Thymus (tissue), 11 donors: Measurements from ENCODE around the gene TRMT1. TPM values are rescaled to one million over a fixed set of nuclear protein-coding genes. Genes with fewer than 3 reads are reported as not detected.
"Not testable (repeated sequence)": the region's sequence is repeated elsewhere in the genome, so short reads cannot be mapped to it uniquely, and the experiment has no call there.

ENCODE experiments used
- DNase-seq, 9 donors: peaks; one replicate each; pipeline ENCODE4 v3.0.0-alpha.2; 2013; ENCODE audit warnings: low spot score in 9 of 9, low read depth in 6 of 9, missing footprints in 1 of 9
- H3K27ac ChIP-seq, 2 donors: one replicate each; pipeline ENCODE4 v1.5.1; 2013; ENCODE audit warnings: control low read depth in 1 of 2, low read depth in 1 of 2, low read length in 1 of 2, mild to moderate bottlenecking in 1 of 2, moderate library complexity in 1 of 2
- H3K27me3 ChIP-seq, 2 donors: one replicate each; pipeline ENCODE4 v1.5.1; 2013; ENCODE audit warnings: low read length in 1 of 2; ENCODE audit not compliant: control insufficient read depth in 2 of 2, insufficient read depth in 1 of 2
- H3K36me3 ChIP-seq, 2 donors: one replicate each; pipeline ENCODE4 v1.5.1; 2013; ENCODE audit warnings: low read length in 1 of 2, mild to moderate bottlenecking in 1 of 2, moderate library complexity in 1 of 2; ENCODE audit not compliant: control insufficient read depth in 2 of 2, insufficient read depth in 2 of 2
- H3K4me1 ChIP-seq, 2 donors: one replicate each; pipeline ENCODE4 v1.5.1; 2013; ENCODE audit warnings: low read length in 2 of 2; ENCODE audit not compliant: control insufficient read depth in 2 of 2, insufficient read depth in 2 of 2
- H3K4me3 ChIP-seq, 2 donors: one replicate each; pipeline ENCODE4 v1.5.1; 2013; ENCODE audit warnings: low read length in 2 of 2, control low read depth in 1 of 2, mild to moderate bottlenecking in 1 of 2
- H3K9me3 ChIP-seq, 2 donors: one replicate each; pipeline ENCODE4 v1.5.1; 2013; ENCODE audit warnings: low read length in 1 of 2, mild to moderate bottlenecking in 1 of 2; ENCODE audit not compliant: control insufficient read depth in 2 of 2, insufficient read depth in 1 of 2
- WGBS: extraction: QIAGEN DNeasy Blood & Tissue Kit; methylation state at CpG from one replicate; pipeline ENCODE4 v1.1.7; 2013; 5-methylcytosine and 5-hydroxymethylcytosine counted together
- polyA plus RNA-seq: library from polyadenylated mRNA; stranded (reverse); fragments of 200-250 nt; gene quantifications from one replicate; pipeline ENCODE4 v1.2.3, GENCODE V29; 2013
- total RNA-seq: library from RNA; stranded (reverse); fragments of 120-200 nt; gene quantifications from one replicate; pipeline ENCODE4 v1.2.4, GENCODE V29; 2013
- donor health status: healthy.

TRMT1 gene
- total and polyA plus RNA-seq, 2 donors: 20.2 to 69.9 TPM

- under 1% methylated on average over 71 of the region's 71 CpGs for WGBS
Observed at GRCh38 chr19:13151605-13152355, 35.2 kb upstream of the TRMT1 start.

DNA sequence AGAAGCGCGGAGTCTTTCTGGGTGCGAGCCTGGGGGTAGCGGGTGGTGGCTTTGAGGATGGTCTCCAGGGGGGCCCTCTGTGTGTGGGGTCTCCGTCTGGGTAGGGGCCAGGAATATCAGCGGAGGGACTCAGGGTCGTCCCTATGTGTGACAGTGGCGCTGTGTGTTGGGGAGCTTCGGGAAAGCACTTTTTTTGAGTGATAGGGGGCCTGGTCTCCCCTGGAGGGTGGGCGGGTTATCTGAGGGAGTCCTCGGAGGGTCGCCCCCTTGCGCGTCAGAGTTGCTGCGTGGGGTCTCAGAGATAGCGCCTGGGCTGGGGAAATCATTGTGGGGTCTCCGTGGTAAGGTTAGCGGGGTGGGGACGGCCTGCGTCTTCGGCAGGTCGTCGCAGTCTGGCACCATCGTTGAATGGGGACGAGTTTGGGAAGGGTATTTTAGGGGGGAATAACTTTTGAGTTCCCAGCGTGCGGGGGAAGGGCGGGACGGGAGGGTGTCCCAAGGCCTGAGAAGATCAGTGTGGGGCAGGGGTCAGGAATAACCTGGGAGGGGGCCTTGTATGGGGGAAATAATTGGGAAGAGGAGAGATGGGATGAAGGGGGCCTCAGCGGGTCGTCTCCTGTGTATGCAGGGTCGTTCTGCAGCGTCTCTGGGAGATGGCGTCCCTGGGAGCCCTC, 34.5 kb upstream of the TRMT1 start:
- peak overlapping the region; percentile 84 to 87 for H3K4me3 ChIP-seq
- under 1% methylated on average over 34 of the region's 34 CpGs for WGBS
- DNase-seq: peak in 5 of 9 donors; percentile 14 to 58 (median 38)
- peak overlapping the region; percentile 87 to 91 for H3K27ac ChIP-seq
- peaks cover 0 to 3% of the 10 kb centered on the region in 2 donors for H3K36me3 ChIP-seq
- H3K27me3 ChIP-seq: no peaks in the 10 kb centered on the region
- peaks cover 0 to 7% of the 10 kb centered on the region in 2 donors for H3K9me3 ChIP-seq
- H3K4me1 ChIP-seq: peaks cover 15 to 44% of the 10 kb centered on the region in 2 donors

More at GRCh38 chr19:13151605-13152355, 35.2 kb upstream of the TRMT1 start:
- Histone ChIP-seq H3K27ac (peak overlapping the region; percentile 91 to 97), H3K4me1 (peaks cover 18 to 51% of the 10 kb centered on the region in 2 donors), H3K9me3 (peaks cover 0 to 7% of the 10 kb centered on the region in 2 donors), H3K36me3 (no peaks in the 10 kb centered on the region), H3K27me3 (no peaks in the 10 kb centered on the region), H3K4me3 (peak overlapping the region; percentile 84 to 87)
- peak in 8 of 9 donors; percentile 89 to 98 (median 96) for DNase-seq

DNA sequence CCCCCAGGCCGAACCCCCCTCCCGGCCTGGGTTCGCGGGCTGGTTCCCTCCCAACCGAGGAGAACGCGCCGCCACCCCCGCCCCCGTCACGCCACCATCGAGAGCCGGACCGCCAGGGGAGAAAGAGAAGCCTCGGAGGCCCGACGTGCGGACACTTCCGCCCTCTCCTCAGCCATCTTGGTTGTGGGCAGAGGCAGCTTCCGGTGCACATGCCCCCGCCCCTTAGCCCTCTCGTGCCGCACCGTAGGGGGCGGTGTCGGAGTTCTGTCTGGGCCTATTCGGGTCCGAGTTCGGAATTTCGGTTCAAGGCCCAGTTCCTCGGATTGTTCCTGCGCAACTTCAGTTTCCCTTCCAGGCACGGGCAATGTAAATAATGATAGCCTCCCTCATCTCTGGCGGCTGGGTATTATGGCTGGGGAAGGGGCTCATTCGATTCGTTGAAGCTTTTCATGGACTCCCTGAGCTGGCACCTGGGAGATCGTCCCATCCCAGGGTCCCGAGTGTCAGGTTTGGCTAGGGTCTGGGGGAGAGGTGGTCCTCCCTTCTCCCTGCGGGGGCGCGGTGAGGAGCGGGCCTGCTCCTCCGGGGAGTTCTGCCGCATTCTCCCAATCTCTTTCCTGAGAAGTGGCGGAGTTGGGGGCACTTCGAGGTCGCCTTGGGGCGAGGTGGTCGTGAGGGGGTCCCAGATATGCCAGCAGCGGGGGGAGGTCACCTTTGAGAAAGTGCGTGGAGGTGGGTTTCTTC, 33.8 kb upstream of the TRMT1 start, which contains the start of the genes IER2 and STX10:
IER2 (plus strand) TSS at position 225 of the 744 bp plus-strand sequence. CDS start 2,776 bp downstream, outside the sequence.
STX10 (minus strand) TSS at position 189 of the 744 bp plus-strand sequence. CDS start 202 bp downstream, outside the sequence.
- WGBS: under 1% methylated on average over 51 of the region's 51 CpGs
- DNase-seq: peak in 8 of 9 donors; percentile 68 to 94 (median 86)
- H3K4me1 ChIP-seq: peaks cover 8 to 37% of the 10 kb centered on the region in 2 donors
- H3K9me3 ChIP-seq: peaks cover 0 to 5% of the 10 kb centered on the region in 2 donors
- H3K4me3 ChIP-seq: peak within 1 kb of the TSS; percentile 84 to 87
- H3K36me3 ChIP-seq: peaks cover 0 to 5% of the 10 kb centered on the region in 2 donors
- no peaks in the 10 kb centered on the region for H3K27me3 ChIP-seq
- peak within 1 kb of the TSS; percentile 87 to 91 for H3K27ac ChIP-seq

GRCh38 chr19:13149628-13150186, 33.2 kb upstream of the TRMT1 start:
- H3K9me3 ChIP-seq: peaks cover 0 to 5% of the 10 kb centered on the region in 2 donors
- DNase-seq: peak in 4 of 9 donors; percentile 8 to 42 (median 16)
- H3K4me3 ChIP-seq: peak overlapping the region; percentile 84 to 87
- no peaks in the 10 kb centered on the region for H3K27me3 ChIP-seq
- 1% methylated on average over 46 of the region's 46 CpGs for WGBS
- peaks cover 4 to 9% of the 10 kb centered on the region in 2 donors for H3K36me3 ChIP-seq
- peak overlapping the region; percentile 31 to 87 for H3K27ac ChIP-seq
- H3K4me1 ChIP-seq: peaks cover 3 to 30% of the 10 kb centered on the region in 2 donors

GRCh38 chr19:13149173-13149627, 32.7 kb upstream of the TRMT1 start:
- H3K27me3 ChIP-seq, H3K9me3 ChIP-seq, DNase-seq, H3K27ac ChIP-seq: not testable (repeated sequence)
- 70% methylated on average over 17 of the region's 17 CpGs for WGBS
- H3K4me3 ChIP-seq: peak overlapping the region; percentile 84 to 87
- H3K36me3 ChIP-seq: peaks cover 9 to 14% of the 10 kb centered on the region in 2 donors
- peaks cover 3 to 30% of the 10 kb centered on the region in 2 donors for H3K4me1 ChIP-seq

- DNase-seq: no peak
- peaks cover 18 to 23% of the 10 kb centered on the region in 2 donors for H3K36me3 ChIP-seq
- H3K27ac ChIP-seq: no peak overlapping the region
- 91% methylated on average over 16 of the region's 16 CpGs for WGBS
- H3K4me3 ChIP-seq: no peak overlapping the region
- H3K27me3 ChIP-seq: no peaks in the 10 kb centered on the region
- H3K9me3 ChIP-seq: peaks cover 0 to 5% of the 10 kb centered on the region in 2 donors
- peaks cover 3 to 22% of the 10 kb centered on the region in 2 donors for H3K4me1 ChIP-seq
Observed at GRCh38 chr19:13146763-13147563, 30.4 kb upstream of the TRMT1 start.

DNA sequence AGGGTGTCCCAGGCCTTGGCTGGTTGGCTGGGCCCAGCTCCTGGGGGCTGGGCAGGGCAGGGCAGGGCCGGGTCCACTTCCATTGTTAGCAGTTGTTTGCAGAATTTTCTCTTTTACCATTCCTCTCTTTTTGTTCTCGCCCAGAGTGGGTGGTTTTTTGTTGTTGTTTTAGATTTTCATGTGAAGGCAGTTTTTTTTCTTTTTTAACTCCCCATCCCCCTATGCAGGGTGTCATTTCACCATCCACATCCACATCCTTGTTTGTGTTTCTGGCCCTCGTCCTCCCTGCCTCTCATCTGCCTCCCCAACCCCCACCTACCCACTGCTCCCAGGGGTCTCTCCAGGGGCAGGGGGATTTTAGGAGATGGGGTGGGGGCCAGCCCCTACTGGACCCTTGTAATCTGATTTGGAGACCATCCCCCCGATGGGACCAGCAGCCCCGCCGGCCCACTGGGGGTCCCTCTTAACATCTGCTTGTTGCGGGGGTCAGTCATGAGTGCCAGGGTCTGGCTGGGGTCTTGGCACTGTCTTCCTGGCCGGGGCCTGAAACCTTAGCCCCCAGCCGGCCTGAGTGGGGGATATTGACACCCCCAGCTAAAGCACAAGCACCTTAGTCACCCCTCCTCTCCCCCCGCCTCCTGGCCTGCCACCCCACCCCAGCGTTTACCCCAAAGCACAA, 23.2 kb upstream of the TRMT1 start:
- WGBS: 96% methylated on average over 11 of the region's 11 CpGs
- H3K27me3 ChIP-seq: no peaks in the 10 kb centered on the region
- H3K36me3 ChIP-seq: peaks cover 49 to 74% of the 10 kb centered on the region in 2 donors
- no peak for DNase-seq
- no peak overlapping the region for H3K4me3 ChIP-seq
- H3K27ac ChIP-seq: no peak overlapping the region
- H3K9me3 ChIP-seq: no peaks in the 10 kb centered on the region
- H3K4me1 ChIP-seq: no peaks in the 10 kb centered on the region
